Activated CD4-positive, alpha-beta memory T cell treated with anti-CD3 and anti-CD28 coated beads, Interleukin-2, amount 10 ng/mL, durations not matched to agents 7 days and 5 days (primary cell): ENCODE data around the gene ARHGEF12. TPM values are rescaled to one million over a fixed set of nuclear protein-coding genes. Genes with fewer than 3 reads are reported as not detected.

Experiments used
- total RNA-seq, 2 experiments: library from RNA; stranded (reverse); gene quantifications; one replicate each; pipeline ENCODE4 v1.2.3, GENCODE V29; 2021

Gene ARHGEF12
- total RNA-seq, 2 experiments from 2014 or later: 19.7 to 21.5 TPM

Other genes with a start within 250 kb of the ARHGEF12 start
- gene TRIM29, start 198.3 kb upstream of the ARHGEF12 start, total RNA-seq: not detected
- 1 to 10 TPM; 1.4 to 2.0 TPM for gene OAF, start 125.4 kb upstream of the ARHGEF12 start, total RNA-seq
- gene POU2F3, start 96.3 kb upstream of the ARHGEF12 start, total RNA-seq: not detected
- gene TLCD5, start 11.1 kb upstream of the ARHGEF12 start, total RNA-seq: 1 to 10 TPM; 1.2 to 1.4 TPM
- gene GRIK4, start 175.3 kb downstream of the ARHGEF12 start, total RNA-seq: not detected